Spleen (tissue), 11 donors: ENCODE measurements around the gene PAN2. TPM values are rescaled to one million over a fixed set of nuclear protein-coding genes. Genes with fewer than 3 reads are reported as not detected.
A peak's percentile ranks its signal among the peaks of the same experiment; 100 is the strongest.

Source experiments
- DNase-seq: peaks from one replicate; pipeline ENCODE4 v3.0.0-alpha.2; 2020
- H3K27ac ChIP-seq, 8 donors: fragments of 200-600 bp; sonication (generic) in 7 of 8; 1 replicate in 4 of 8; 2 replicates in 4 of 8; pipeline versions ENCODE4 v1.5.0 to v1.8.0; 2016 to 2021; ENCODE audit warnings: inconsistent platforms in 4 of 8, mild to moderate bottlenecking in 4 of 8, moderate library complexity in 1 of 8
- H3K27me3 ChIP-seq, 7 donors: fragments of 200-600 bp; sonication (generic) in 6 of 7; replicated peaks in 1 of 7; 1 replicate in 4 of 7; 2 replicates in 3 of 7; pipeline versions ENCODE4 v1.5.0 to v1.8.0; 2016 to 2021; ENCODE audit warnings: inconsistent platforms in 3 of 7, mild to moderate bottlenecking in 1 of 7
- H3K36me3 ChIP-seq, 6 donors: fragments of 200-600 bp; sonication (generic) in 5 of 6; 1 replicate in 4 of 6; 2 replicates in 2 of 6; pipeline versions ENCODE4 v1.5.0 to v1.8.0; 2016 to 2021; ENCODE audit warnings: inconsistent platforms in 2 of 6
- H3K4me1 ChIP-seq, 6 donors: fragments of 200-600 bp; sonication (generic) in 5 of 6; 1 replicate in 3 of 6; 2 replicates in 3 of 6; pipeline versions ENCODE4 v1.5.0 to v1.8.0; 2016 to 2021; ENCODE audit warnings: inconsistent platforms in 3 of 6
- H3K4me3 ChIP-seq, 8 donors: fragments of 200-600 bp; sonication (generic) in 7 of 8; 1 replicate in 4 of 8; 2 replicates in 4 of 8; pipeline versions ENCODE4 v1.5.0 to v1.8.0; 2016 to 2021; ENCODE audit warnings: inconsistent platforms in 4 of 8, mild to moderate bottlenecking in 4 of 8, moderate library complexity in 2 of 8
- H3K9me3 ChIP-seq, 8 donors: fragments of 200-600 bp; sonication (generic) in 7 of 8; 1 replicate in 4 of 8; 2 replicates in 4 of 8; pipeline versions ENCODE4 v1.5.0 to v1.8.0; 2016 to 2021; ENCODE audit warnings: inconsistent platforms in 4 of 8
- POLR2A ChIP-seq, 3 donors: fragments of 450-650 bp; IDR thresholded peaks; one replicate each; pipeline ENCODE4 v1.5.1; 2017; ENCODE audit warnings: antibody characterized with exemption in 3 of 3, mild to moderate bottlenecking in 1 of 3
- POLR2AphosphoS5 ChIP-seq, 3 donors: sonication (generic); formaldehyde crosslinking; IDR thresholded peaks; one replicate each; pipeline ENCODE4 v1.5.1; 2017; ENCODE audit warnings: antibody characterized with exemption in 3 of 3
- WGBS, 5 donors: extraction: QIAGEN DNeasy Blood & Tissue Kit in 3 of 5; methylation state at CpG; one replicate each; pipeline versions ENCODE4 v1.1.5 to v1.1.7; 2013 to 2018; 5-methylcytosine and 5-hydroxymethylcytosine counted together
- intact Hi-C: fragments of 100-400 bp; cut with DNase I; formaldehyde crosslinking; loops from one replicate; pipeline ENCODE4 v1.15.0; 2023; ENCODE audit warnings: low total_unique reads
- polyA plus RNA-seq, 3 donors: library from polyadenylated mRNA; stranded (reverse); fragments of 200-250 nt; gene quantifications; one replicate each; pipeline ENCODE4 v1.2.1, GENCODE V29; 2013
- total RNA-seq, 7 donors: library from RNA; depleted of rRNA in 3 of 7; stranded (reverse); fragments of >200 nt in 3 of 7; fragmentation: NEBNext Ultra II Directional in 4 of 7; extraction: Animal tissue kit (Norgen Biotek cat#: 25700) in 4 of 7; gene quantifications; one replicate each; pipeline versions ENCODE4 v1.1.0 to v1.2.1, GENCODE V29; 2016 to 2021
- TF ChIP-seq, protein P1 (sequence below), 11 experiments: fragments of 200-600 bp in 7 of 11; fragments of 450-650 bp in 4 of 11; sonication (generic) in 4 of 11; IDR thresholded peaks in 8 of 11; conservative IDR thresholded peaks in 3 of 11; 1 replicate in 7 of 11; 2 replicates in 4 of 11; pipeline versions ENCODE4 v1.4.0 to v1.8.0; 2016 to 2021; ENCODE audit warnings: antibody characterized with exemption in 11 of 11, inconsistent platforms in 4 of 11, mild to moderate bottlenecking in 1 of 11
- donor health status: healthy with polysubstance abuse.
- donor health status: DM: no; HTN: no; CAD: no; lungs with moderate emphysema.
- donor health status: DM: no; HTN: no; CAD: no.
- donor health status: Bipolar disorder and iron deficiency.
- donor health status: healthy.
- donor health status: DM: no; HTN: no; CAD: no.
- donor health status: DM: yes; HTN: yes; CAD: no.

Gene PAN2
- total and polyA plus RNA-seq, 10 donors: 34.8 to 132 (median 86.8) TPM

DNA sequence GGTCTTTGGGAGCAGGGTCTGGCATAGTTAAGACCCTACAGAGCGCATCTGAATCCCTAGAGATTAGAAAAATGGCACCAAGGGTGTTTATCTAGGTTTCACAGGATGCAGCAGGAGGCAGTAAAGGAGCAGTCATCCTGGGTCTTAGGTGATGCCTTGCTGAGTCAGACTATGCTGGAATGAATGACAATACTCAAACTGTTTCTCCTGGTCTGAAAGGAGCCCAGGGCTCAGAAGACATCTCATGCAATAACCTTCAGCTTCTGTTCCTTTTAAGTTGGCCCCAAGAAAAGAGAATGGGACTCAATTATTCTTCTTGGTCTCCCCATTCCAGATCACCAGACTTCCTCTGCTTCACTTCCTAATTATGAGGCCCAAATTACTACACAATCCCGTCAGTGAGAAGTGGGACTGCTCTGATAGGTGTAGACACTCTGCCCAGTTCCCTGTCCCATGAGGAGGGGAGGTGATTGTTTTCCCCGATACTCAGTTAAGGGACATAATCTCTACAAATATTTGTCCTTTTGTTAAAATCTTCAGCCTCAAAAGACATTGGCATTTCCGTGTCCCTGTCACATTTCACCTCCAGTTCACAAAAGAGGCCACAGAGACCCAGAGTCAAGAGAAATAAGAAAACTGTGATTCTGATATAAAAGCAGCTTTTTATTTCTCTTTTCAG, 43.6 kb upstream of the PAN2 start:
- intact Hi-C loops: no loop called here
- no peak for DNase-seq
- TF ChIP-seq, protein P1, sequence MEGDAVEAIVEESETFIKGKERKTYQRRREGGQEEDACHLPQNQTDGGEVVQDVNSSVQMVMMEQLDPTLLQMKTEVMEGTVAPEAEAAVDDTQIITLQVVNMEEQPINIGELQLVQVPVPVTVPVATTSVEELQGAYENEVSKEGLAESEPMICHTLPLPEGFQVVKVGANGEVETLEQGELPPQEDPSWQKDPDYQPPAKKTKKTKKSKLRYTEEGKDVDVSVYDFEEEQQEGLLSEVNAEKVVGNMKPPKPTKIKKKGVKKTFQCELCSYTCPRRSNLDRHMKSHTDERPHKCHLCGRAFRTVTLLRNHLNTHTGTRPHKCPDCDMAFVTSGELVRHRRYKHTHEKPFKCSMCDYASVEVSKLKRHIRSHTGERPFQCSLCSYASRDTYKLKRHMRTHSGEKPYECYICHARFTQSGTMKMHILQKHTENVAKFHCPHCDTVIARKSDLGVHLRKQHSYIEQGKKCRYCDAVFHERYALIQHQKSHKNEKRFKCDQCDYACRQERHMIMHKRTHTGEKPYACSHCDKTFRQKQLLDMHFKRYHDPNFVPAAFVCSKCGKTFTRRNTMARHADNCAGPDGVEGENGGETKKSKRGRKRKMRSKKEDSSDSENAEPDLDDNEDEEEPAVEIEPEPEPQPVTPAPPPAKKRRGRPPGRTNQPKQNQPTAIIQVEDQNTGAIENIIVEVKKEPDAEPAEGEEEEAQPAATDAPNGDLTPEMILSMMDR (IDR thresholded peaks at IDR 0.05 in 8 of 11, conservative IDR thresholded peaks at IDR 0.05 in 3 of 11): no peak
- no peak for TF ChIP-seq POLR2AphosphoS5 (IDR thresholded peaks at IDR 0.05)
- TF ChIP-seq POLR2A (IDR thresholded peaks at IDR 0.05): no peak
- no peaks in the 10 kb centered on the region for H3K36me3 ChIP-seq
- H3K4me3 ChIP-seq: no peak overlapping the region
- H3K27ac ChIP-seq: peak overlapping the region in 3 of 8 donors; percentile 73 to 85 (median 79)
- WGBS, 5 donors: 65 to 76% (median 73%) methylated on average over 4 of the region's 4 CpGs
- H3K27me3 ChIP-seq: no peaks in the 10 kb centered on the region
- H3K4me1 ChIP-seq: peaks cover 4 to 43% (median 29%) of the 10 kb centered on the region in 6 donors
- peaks cover 0 to 5% (median 0%) of the 10 kb centered on the region in 8 donors for H3K9me3 ChIP-seq

DNA sequence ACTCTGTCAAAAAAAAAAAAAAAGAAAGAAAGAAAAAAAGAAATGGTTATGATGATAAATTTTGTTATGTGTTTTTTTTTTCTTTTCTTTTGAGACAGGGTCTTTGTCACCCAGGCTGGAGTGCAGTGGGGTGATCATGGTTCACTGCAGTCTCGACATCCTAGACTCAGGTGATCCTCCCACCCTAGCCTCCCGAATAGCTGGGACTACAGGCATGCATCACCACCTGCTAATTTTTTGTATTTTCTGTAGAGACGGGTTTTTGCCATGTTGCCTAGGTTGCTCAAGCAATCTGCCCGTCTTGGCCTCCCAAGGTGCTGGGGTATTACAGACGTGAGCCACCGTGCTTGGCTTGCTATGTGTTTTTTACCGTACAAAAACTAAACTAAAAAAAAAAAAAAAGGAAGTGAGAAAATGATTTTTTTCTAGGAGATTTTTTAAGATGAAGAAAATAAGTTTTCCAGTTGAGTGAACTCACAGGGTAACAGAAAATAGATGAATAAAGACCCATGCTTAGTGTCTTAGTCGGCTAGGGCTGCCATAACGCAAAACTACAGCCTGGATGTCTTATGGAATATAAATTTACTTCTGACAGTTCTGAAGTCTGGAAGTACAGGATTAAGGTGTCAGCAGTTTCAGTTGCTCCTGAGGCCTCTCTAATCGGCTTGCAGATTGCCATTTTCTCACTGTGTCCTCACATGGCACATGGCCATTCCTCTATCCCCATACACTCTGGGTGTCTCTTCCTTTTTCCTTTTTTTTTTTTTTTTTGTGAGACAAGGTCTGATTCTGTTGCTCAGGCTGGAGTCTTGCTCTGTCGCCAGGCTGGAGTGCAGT, 42.0 kb upstream of the PAN2 start:
- Histone ChIP-seq H3K4me1 (peaks cover 4 to 43% (median 29%) of the 10 kb centered on the region in 6 donors), H3K36me3 (no peaks in the 10 kb centered on the region), H3K27ac (peak overlapping the region; percentile 44 to 85 (median 66)), H3K27me3 (no peaks in the 10 kb centered on the region), H3K4me3 (no peak overlapping the region), H3K9me3 (peaks cover 0 to 5% (median 0%) of the 10 kb centered on the region in 8 donors)
- 47 to 66% (median 58%) methylated on average over 11 of the region's 11 CpGs for WGBS, 5 donors
- DNase-seq: peak; percentile 82
- intact Hi-C loops: no loop called here
- TF ChIP-seq POLR2A (IDR thresholded peaks at IDR 0.05) (peak in 1 of 3 donors; percentile 13), POLR2AphosphoS5 (IDR thresholded peaks at IDR 0.05) (peak in 1 of 3 donors; percentile 36)
- TF ChIP-seq, protein P1 (IDR thresholded peaks at IDR 0.05 in 8 of 11, conservative IDR thresholded peaks at IDR 0.05 in 3 of 11): no peak

DNA sequence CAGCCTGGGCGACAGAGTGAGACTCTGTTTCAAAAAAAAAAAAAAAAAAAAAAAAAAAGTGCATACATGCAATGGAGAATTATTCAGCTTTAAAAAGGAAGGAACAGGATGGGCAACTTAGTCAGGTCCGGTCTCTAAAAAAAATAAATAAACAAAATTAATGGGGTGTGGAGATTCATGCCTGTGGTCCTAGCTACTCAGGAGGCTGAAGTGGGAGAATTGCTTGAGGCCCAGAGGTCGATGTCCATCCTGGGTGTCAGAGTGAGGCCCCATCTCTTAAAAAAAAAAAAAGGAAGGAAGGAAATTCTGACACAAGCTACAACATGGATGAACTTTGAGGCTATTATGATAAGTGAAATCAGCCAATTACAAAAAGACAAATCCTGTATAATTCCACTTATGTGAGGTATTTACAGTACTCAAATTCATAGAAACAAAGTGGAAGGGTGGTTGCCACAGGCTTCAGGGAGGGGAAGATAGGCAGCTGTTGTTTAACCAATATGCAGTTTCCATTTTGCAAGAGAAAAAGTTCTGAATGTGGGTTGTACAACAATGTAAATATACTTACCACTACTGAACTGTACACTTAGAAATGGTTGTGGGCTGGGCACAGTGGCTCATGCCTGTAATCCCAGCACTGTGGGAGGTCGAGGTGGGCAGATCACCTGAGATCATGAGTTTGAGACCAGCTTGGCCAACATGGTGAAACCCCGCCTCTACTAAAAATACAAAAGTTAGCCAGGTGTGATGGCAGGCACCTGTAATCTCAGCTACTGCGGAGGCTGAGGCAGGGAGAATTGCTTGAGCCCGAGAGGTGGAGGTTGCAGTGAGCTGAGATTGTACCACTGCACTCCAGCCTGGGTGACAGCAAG, 41.2 kb upstream of the PAN2 start:
- peaks cover 4 to 43% (median 29%) of the 10 kb centered on the region in 6 donors for H3K4me1 ChIP-seq
- H3K36me3 ChIP-seq: no peaks in the 10 kb centered on the region
- no peak overlapping the region for H3K4me3 ChIP-seq
- no peak for DNase-seq
- WGBS, 5 donors: 49 to 66% (median 50%) methylated on average over 7 of the region's 7 CpGs
- no peaks in the 10 kb centered on the region for H3K27me3 ChIP-seq
- TF ChIP-seq POLR2AphosphoS5 (IDR thresholded peaks at IDR 0.05) (no peak), POLR2A (IDR thresholded peaks at IDR 0.05) (no peak)
- TF ChIP-seq, protein P1 (IDR thresholded peaks at IDR 0.05 in 8 of 11, conservative IDR thresholded peaks at IDR 0.05 in 3 of 11): no peak
- peak overlapping the region; percentile 15 to 85 (median 66) for H3K27ac ChIP-seq
- intact Hi-C loops: no loop called here
- H3K9me3 ChIP-seq: peaks cover 0 to 5% (median 0%) of the 10 kb centered on the region in 8 donors
